LNCaP clone FGC (cell line): ENCODE measurements around the gene LYPLA2.

Source experiments
- DNase-seq: peaks from one replicate; pipeline ENCODE4 v3.0.0-alpha.2; 2011; ENCODE audit warnings: low read depth
- H3K4me3 ChIP-seq: 2 replicates; pipeline ENCODE4 v1.5.1; 2011; ENCODE audit warnings: mild to moderate bottlenecking, low read depth, low read length, control low read depth
- TF ChIP-seq, protein P1 (sequence below): IDR thresholded peaks from 2 replicates; pipeline ENCODE4 v1.5.1; 2012; ENCODE audit warnings: mild to moderate bottlenecking; ENCODE audit not compliant: control insufficient read depth, insufficient read depth; ENCODE audit errors: extremely low read depth

LYPLA2 gene

DNA sequence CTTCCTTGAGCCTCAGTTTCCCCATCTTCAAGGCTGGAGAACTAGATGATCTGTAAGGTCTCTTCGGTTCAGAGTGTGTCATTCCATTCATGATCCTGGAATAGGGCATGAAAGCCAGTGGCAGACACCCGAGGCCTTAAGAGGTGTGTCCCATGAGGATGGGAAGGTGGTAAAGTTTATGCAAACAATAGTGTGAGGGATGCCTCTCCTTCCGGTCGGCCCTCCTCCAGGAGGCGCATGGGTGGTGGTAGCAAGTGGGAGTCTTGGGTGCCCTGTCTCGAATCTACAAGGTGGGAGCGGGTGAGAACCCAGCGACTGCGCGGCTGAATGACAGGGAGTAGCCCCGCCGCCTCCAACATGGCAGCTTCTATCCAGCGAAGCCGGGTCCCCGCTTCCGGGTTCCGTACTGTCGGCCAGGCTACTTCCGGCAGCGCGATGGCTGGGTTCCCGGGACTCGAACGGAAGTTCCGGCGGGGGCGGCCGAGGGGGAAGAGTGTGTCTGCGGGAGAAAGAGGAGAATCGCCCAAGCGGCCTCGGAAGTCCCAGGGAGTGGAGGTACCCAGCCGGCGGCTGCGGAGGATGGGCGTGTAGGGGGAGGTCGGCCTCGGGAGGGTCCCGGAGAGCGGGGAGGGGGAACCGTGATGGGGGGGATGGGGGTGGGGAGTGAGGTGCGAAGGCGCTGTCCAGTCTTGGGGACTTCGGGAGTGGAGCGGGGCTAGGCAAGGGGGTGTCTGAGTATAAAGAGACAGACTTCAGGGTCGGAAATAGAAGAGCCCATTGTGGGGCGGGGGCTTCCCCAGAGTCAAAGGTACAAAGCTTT is at the start of gene LYPLA2:
TSS of gene LYPLA2 (plus strand) at position 450 of the 820 bp plus-strand sequence. CDS start 1,538 bp downstream, outside the sequence.
- DNase-seq: no peak
- TF ChIP-seq, protein P1, sequence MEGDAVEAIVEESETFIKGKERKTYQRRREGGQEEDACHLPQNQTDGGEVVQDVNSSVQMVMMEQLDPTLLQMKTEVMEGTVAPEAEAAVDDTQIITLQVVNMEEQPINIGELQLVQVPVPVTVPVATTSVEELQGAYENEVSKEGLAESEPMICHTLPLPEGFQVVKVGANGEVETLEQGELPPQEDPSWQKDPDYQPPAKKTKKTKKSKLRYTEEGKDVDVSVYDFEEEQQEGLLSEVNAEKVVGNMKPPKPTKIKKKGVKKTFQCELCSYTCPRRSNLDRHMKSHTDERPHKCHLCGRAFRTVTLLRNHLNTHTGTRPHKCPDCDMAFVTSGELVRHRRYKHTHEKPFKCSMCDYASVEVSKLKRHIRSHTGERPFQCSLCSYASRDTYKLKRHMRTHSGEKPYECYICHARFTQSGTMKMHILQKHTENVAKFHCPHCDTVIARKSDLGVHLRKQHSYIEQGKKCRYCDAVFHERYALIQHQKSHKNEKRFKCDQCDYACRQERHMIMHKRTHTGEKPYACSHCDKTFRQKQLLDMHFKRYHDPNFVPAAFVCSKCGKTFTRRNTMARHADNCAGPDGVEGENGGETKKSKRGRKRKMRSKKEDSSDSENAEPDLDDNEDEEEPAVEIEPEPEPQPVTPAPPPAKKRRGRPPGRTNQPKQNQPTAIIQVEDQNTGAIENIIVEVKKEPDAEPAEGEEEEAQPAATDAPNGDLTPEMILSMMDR: no peak
- peak within 1 kb of the TSS; percentile 85 for H3K4me3 ChIP-seq

DNA sequence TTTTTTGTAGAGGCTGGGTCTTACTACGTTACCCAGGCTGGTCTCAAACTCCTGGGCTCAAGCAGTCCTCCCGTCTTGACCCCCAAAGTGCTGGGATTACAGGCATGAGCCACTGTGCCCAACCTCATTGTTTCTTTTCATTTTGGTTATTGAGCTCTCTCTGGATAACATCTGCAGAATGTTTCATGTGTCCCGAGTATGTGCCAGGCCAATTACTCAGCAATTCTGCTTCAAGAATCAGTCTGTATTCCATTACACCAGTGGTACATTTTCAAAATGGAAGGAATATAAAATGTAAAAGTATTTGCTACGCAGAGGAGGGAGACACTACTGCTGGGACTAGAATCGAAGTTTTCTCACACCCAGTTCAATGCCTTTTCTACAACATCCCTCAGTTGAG is 49.3 kb upstream of the LYPLA2 start:
- TF ChIP-seq, protein P1: no peak
- DNase-seq: no peak
- H3K4me3 ChIP-seq: no peak overlapping the region

DNA sequence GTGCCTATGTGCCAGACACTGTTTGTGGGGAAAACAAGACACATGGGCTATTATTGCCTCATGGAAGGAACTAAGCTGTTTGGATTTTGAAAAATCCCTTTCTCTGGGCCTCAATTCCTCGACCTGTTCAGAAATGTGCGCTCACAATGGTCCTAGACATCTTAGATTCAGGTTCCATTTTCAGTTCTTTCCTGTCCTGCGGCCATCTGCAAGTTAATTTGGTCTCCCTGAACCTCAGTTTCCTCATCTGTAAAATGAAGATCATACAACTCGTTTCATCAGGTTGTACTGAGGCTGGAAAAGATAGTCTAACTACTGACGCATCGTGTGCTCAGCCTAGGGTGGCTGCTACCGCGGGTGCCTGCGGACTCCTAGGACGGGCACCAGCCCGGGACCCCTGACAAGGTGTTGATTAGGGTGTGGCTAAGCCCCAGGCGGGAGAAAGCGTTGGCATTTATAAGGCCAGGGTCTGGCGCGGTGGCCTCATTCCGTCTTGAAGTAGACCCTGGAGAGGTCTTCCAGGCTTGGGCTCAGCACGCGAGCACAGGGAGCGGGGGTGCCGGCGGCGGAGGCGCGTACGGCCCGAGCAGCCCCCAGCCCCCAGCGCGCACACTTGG is 48.2 kb upstream of the LYPLA2 start:
- DNase-seq: no peak
- TF ChIP-seq, protein P1: no peak
- H3K4me3 ChIP-seq: peak overlapping the region; percentile 71

DNA sequence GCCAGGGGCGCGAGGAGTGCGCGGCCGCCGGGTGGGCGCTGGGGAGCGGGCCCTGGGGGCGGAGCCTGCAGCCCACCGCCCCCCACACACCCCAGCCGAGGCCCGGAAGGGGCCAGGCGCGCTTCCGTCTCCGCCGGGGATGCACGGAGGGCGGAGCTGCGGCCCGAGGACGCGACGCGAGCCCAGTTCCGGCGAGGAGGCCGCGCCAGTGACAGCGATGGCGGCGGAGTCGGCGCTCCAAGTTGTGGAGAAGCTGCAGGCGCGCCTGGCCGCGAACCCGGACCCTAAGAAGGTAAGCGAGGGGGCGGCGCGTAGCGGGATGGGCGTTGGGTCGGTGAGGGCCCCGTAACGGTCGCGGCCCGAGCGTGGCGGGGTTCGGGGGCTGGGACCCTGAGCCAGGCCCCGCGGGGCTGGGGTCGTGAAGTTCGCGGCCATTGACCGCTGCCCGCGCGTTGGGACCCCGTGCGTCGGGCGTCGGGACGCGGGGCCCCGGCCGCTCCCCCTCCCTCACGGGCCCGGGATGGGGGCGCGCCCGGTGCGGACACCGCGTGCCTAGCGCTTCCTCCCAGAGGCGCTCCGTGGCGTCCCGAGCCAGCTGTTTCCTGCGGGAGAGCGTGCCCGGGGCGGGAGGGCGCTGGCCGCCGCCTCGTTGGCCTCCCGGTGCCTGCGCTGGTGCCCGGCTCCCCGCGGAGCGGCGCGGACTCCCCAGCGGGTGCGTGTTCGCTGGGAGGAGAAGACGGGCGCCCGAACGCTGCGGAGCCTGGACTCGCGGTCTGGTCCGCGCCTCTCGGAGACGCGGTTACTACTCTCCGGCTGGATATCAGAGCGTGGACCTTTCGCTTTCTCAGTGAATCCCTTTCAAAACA is 47.4 kb upstream of the LYPLA2 start, which contains the start of gene ELOA:
TSS of gene ELOA (plus strand) at position 185 of the 866 bp plus-strand sequence. CDS start at position 218, 33 bp downstream.
- peak within 1 kb of the TSS; percentile 71 for H3K4me3 ChIP-seq
- no peak for DNase-seq
- TF ChIP-seq, protein P1: no peak

DNA sequence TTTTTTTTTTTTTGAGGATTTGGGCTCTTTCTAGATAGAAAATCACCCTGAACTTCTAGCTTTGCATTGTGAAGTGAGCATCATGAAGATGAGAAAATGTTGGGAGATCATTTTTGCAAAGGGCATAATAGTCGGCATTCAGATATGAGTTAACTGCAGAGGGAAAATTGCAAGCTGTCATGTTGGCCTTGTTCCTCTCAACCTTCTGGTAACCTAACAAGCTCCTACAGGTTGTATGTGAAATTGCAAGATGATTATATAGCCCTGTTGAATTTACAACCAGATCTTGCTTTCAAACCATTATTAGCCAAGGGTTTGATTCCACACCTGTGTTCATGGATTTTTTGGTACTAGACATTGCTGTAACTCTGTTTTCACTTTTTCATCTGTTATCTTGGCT is 45.4 kb upstream of the LYPLA2 start:
- DNase-seq: peak; percentile 21
- TF ChIP-seq, protein P1: 0 out of 2 replicates have a peak, but pooled peaks have one; percentile 7
- H3K4me3 ChIP-seq: peak overlapping the region; percentile 71

DNA sequence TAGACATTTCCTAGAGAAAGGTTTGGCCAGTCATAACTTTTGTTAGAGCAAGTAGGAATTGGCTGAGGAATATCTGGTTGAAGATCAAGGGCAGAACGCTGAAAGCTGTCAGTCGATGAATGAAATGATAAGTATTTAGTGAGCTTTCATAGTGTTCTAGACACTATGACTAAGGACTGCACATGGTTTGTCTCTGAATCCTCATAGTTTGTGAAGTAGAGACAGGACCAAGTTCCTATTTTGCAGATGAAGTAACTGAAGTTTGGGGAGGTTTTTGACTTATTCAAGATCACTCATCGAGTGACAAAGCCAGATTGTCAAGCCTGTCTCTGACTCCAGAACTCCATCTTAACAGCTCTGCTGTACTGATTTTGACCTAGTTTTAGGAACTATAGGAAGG is 42.9 kb upstream of the LYPLA2 start:
- no peak for DNase-seq
- H3K4me3 ChIP-seq: no peak overlapping the region
- TF ChIP-seq, protein P1: no peak
